HS-27A (cell line): ENCODE results near the gene RABAC1.
"Not testable (repeated sequence)": the region's sequence is repeated elsewhere in the genome, so short reads cannot be mapped to it uniquely, and the experiment has no call there.

Experiments used
- DNase-seq: peaks from one replicate; pipeline ENCODE4 v3.0.0-alpha.2; 2012; ENCODE audit warnings: low read depth, missing footprints

Gene RABAC1, protein sequence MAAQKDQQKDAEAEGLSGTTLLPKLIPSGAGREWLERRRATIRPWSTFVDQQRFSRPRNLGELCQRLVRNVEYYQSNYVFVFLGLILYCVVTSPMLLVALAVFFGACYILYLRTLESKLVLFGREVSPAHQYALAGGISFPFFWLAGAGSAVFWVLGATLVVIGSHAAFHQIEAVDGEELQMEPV

GRCh38 chr19:41959056-41960053, at the start of gene RABAC1:
RABAC1 (minus strand) TSS chr19:41959321; CDS start chr19:41959292, 29 bp downstream.
- DNase-seq: peak; percentile 91

GRCh38 chr19:42006569-42006968, 47.4 kb upstream of the RABAC1 start:
- DNase-seq: no peak

- DNase-seq: no peak
Measured at GRCh38 chr19:42005504-42005903, 46.4 kb upstream of the RABAC1 start.

DNA sequence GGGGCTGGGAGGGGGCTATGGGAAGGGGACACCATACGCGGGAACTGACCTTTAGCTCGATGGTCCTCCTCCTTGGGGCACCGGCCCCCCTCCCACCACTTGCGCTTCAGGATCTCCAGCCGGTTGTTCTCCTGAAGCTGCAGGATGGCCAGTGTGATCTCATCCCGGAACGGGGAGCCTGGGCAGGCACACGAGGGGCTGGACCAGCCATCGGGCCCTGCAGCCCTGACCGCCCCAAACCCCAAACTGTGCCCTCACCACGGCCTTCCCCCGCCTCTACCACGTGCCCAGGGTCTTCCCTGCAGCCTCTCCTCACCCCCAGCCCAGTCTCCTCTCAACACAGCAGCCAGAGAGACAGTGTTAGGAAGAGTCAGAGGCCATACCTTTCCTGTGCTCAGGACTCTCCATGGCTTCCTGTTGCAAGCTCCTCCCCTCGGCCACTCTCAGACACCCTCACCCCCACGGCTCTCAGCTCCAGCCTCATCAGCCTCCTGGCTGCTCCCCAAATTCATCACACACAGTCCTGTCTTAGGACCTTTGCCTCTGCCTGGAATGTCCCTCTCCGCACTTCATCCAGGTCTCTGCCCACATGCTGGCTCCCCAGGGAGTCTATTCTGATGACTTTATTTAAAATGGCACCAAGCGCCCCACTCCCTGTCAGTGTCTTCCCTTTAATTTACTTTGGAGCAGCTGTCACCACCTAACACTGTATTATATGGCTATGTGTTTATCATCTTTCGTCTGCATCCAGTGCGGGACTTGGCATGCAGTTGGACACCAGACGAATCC, 44.6 kb upstream of the RABAC1 start:
- no peak for DNase-seq

DNA sequence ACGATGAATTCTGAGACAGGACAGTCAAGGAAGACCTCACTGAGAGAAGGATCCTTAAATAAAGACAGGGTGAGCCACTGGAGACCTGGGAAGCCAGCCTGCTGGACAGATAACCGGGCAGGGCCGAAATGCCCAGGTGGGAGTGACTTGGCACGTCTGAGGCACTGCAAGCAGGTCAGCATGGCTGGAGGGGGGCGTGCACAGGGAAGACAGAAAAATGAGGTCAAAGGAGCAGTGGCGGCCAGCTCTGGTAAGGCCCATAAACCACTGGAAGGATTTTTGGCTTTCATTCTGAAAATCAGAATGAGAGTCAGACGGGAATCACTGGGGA, 40.7 kb upstream of the RABAC1 start:
- no peak for DNase-seq

GRCh38 chr19:41999071-41999877, 40.2 kb upstream of the RABAC1 start:
- DNase-seq: no peak

- no peak for DNase-seq
Measured at GRCh38 chr19:41998246-41999020, 39.3 kb upstream of the RABAC1 start.

DNA sequence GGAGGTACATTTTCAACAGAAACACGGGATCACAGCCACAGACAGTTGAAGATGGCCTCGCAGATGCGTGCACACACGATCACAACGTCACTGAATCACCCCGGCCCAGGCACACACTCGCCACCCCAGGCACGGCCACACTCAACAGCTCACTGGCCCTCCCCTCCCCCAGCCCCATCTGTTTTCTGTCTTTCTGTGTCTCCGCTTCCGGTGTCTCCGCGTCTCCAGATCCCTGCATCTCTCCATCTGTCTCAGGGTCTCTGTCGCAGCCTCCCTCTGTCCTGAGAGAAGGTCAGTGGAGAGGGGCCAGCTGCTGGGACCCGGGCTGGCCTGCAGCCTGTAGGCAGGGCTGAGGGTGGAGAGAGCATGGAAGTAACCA, 38.7 kb upstream of the RABAC1 start:
- no peak for DNase-seq

DNA sequence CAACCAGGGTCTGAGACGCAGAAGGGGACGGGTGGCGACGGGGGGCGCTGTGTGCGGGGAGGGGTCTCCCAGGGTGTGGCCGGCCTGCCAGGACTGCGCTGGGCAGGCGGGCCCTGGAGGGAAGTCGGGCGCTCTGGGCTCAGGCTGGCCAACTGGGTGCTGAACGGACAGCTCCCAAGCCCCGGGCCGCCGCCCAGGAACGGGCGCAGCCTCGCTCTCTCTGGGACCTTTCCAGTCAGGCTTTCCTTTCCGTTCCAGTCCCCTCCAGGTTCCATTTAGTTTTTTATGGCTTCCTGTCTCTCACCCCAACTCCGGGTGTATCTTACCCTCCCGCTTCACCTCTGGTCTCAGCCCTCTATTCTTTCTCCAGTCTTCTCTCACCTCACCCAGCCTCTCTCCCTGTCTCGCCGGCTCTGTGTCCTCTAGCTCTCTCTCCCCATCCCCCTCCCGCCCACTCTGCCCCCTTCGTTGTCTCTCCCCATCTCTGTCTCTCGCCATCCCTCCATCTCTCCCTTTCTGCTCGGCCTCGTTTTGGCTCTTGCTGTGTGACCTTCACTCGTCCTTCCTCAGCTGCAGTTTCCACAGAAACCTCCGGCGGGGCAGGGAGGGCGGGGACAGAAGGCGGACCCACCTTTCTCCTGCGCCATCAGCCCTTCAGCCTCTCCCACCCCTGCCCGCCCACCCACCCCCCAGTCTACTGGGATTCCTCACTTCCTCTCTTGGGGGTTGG, 38.2 kb upstream of the RABAC1 start:
- DNase-seq: no peak

GRCh38 chr19:41995959-41996797, 37.1 kb upstream of the RABAC1 start:
- no peak for DNase-seq

DNA sequence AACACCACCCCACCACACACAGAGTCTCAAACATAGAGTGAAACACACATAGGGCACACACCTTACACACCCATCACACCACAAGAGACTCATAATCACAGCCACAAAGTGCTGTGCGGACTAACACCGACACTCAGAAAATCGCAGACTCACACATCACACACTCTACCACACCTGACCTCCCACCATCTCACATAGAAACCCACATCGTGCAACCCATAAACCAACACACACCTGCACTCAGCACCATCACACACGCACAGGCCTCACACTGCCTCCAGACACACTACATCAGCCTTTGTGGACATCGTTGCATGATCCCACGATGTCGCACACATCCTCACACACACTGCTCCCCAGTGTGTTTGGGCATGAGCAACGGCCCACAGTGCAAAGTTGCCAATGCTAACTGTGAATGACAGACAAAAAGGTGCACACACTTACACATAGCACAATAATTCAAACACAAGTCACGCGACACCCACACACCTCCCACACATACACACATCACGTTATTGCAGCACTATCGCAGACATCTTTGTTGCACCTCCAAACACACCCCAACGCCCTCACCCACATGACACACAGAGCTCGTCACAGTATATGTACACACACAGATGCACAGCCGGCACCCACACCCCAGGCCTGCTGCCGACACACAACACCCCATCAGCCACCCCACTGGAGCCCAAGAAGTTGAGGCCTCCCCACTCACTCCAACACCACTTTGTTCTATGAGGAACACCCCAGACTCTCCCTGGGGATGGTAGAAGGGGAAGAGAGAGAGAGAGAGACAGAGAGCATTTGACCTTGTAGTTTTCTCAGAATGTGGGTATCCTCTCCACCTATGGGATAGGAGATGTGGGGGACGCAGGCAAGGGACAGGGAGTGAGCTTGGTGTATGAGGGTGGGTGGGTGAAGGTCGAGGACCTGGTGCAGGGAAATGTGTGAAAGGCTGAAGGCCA, 36.2 kb upstream of the RABAC1 start:
- DNase-seq: no peak

- DNase-seq: no peak
Measured at GRCh38 chr19:41994521-41994971, 35.4 kb upstream of the RABAC1 start.

DNA sequence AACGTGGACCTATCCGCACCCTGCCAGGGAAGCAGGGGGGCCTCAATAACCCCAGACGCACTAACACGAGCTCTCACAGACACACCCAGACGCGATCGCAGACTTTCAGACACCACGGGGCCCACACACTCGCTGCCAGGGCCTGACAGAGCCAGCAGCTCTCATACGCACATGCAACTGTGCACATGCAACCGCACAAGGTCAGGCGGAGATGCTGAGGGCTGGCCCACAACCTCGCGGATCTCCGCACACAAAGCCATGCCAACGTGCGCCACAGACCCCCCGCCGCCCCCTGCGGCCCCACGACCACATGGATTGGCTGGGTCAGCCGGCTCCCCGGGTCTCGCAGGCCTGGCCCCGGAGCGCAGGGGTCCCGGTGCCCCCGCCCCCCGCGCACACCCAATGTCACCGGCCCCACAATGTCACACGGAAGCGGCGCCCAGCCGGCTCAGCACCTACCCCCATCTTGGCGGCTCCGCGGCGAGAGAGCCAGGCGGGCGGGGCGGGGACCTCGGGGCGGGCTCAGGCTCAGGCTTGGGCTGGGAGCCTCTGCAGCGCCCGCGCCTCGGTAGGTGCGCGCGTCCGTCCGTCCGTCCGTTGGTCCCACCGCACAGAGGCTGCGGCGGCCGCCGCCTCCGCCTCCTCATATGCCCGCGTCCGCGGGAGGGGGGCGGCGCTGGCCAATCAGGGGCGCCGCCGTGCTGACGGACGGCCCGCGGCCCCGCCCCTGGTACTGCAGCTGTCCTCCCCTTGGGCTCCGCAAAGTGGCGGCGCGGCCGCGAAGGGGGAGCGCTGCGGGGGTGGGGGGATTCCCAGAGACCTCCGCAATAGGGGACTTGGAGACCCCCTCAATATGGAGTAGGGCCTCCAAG, 34.7 kb upstream of the RABAC1 start, which contains the start of gene ATP1A3:
Gene ATP1A3, minus strand, starts transcription at position 619 of the 872 bp plus-strand sequence. Its CDS starts 154 bp downstream, at position 465.
- no peak for DNase-seq

GRCh38 chr19:41991925-41992569, 32.9 kb upstream of the RABAC1 start:
- not testable (repeated sequence) for DNase-seq

GRCh38 chr19:41991025-41991424, 31.9 kb upstream of the RABAC1 start:
- no peak for DNase-seq

DNA sequence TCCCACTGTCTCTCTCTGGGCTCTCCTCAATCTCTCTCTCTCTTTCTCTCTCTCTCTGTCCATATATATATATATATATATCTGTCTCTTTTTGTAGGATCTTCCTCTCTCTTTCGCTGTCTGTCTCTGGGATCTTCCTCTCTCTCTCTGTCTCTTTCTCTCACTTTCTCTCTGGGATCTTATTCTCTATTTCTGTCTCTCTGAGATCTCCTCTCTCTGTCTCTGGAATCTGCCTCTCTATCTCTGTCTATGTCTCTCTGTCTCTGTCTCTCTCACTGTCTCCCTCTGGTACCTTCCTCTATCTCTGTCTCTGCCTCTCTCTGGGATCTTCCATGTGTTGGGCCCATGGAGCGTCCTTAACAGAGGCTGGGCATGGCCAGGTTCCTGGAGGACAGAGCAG, 31.5 kb upstream of the RABAC1 start:
- DNase-seq: no peak
